GM19467 (cell line): ENCODE data around the gene LRRC2.
"Not testable (repeated sequence)": the region's sequence is repeated elsewhere in the genome, so short reads cannot be mapped to it uniquely, and the experiment has no call there.

Experiments
- ATAC-seq: cut with Tn5 transposase; IDR thresholded peaks from one replicate; pipeline ENCODE4 v1.9.1; 2021; ENCODE audit warnings: mild to moderate bottlenecking, moderate library complexity; ENCODE audit not compliant: unreplicated experiment

The LRRC2 gene

GRCh38 chr3:46536758-46537157, 29.3 kb downstream of the LRRC2 start:
- ATAC-seq: no peak

- no peak for ATAC-seq
These were observed 30.4 kb downstream of the LRRC2 start for GRCh38 chr3:46535746-46536145.

GRCh38 chr3:46533091-46533490, 33.0 kb downstream of the LRRC2 start:
- no peak for ATAC-seq

GRCh38 chr3:46527239-46527638, 38.9 kb downstream of the LRRC2 start:
- no peak for ATAC-seq

GRCh38 chr3:46524832-46525231, 41.3 kb downstream of the LRRC2 start:
- no peak for ATAC-seq

- no peak for ATAC-seq
These were observed 42.1 kb downstream of the LRRC2 start for GRCh38 chr3:46524008-46524407.

- no peak for ATAC-seq
These were observed 42.5 kb downstream of the LRRC2 start for GRCh38 chr3:46523556-46523955.

- ATAC-seq: not testable (repeated sequence)
These were observed 43.9 kb downstream of the LRRC2 start for GRCh38 chr3:46522201-46522600.

- ATAC-seq: no peak
These were observed 45.0 kb downstream of the LRRC2 start for GRCh38 chr3:46521096-46521495.

GRCh38 chr3:46520531-46520930, 45.6 kb downstream of the LRRC2 start:
- no peak for ATAC-seq

GRCh38 chr3:46519952-46520351, 46.1 kb downstream of the LRRC2 start:
- no peak for ATAC-seq

GRCh38 chr3:46517784-46518181, 48.3 kb downstream of the LRRC2 start:
- no peak for ATAC-seq

GRCh38 chr3:46517016-46517783, 48.9 kb downstream of the LRRC2 start:
- no peak for ATAC-seq

GRCh38 chr3:46516521-46516920, 49.6 kb downstream of the LRRC2 start:
- ATAC-seq: no peak

- ATAC-seq: no peak
These were observed 53.8 kb downstream of the LRRC2 start for GRCh38 chr3:46512191-46512749.

GRCh38 chr3:46509661-46510187, 56.4 kb downstream of the LRRC2 start:
- no peak for ATAC-seq

GRCh38 chr3:46508850-46509591, 57.1 kb downstream of the LRRC2 start:
- ATAC-seq: no peak

GRCh38 chr3:46506526-46506925, 59.6 kb downstream of the LRRC2 start:
- no peak for ATAC-seq

- no peak for ATAC-seq
These were observed 60.1 kb downstream of the LRRC2 start for GRCh38 chr3:46505953-46506352.

- no peak for ATAC-seq
These were observed 61.3 kb downstream of the LRRC2 start for GRCh38 chr3:46504789-46505188.

GRCh38 chr3:46503200-46503874, 62.8 kb downstream of the LRRC2 start:
- no peak for ATAC-seq
